Activated naive CD4-positive, alpha-beta T cell (primary cell): ENCODE data around the gene KCNA10.

Source experiments
- DNase-seq, 4 experiments: peaks; one replicate each; lab custom pipeline; 2025; lab: John Stamatoyannopoulos, UW

The KCNA10 gene

DNA sequence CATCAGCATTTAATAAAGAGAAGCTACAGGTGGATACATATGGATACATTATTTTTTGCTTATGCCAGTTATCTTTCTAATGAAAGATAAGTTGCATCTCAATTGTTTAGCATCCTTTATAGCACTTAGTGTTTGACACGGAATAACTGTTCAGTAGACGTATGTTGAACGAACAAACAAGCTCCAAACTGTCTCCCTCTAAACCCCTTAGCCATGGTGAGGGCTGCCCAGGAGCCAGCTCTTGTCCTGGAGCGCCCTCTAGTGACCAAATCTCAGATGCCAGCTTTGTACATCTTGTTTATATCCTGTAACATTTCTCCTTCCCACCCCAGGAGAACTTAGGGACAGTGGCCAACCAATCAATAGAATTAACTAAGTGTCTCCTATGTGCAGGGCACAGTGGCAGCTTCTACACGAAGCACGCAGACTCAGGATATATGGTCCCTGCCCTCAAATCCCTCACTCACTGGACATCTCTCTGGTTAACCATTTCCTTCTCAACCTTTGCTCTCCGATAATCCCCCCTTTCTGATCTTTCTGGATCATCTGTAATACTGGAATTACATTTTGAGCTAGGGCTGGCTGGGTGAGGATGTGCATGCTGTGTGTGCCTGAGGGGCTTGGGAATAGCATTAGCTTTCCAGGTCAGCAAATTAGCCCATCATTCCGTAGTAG lies 22.9 kb downstream of the KCNA10 start:
- peak; percentile 27 to 63 (median 56) for DNase-seq

DNA sequence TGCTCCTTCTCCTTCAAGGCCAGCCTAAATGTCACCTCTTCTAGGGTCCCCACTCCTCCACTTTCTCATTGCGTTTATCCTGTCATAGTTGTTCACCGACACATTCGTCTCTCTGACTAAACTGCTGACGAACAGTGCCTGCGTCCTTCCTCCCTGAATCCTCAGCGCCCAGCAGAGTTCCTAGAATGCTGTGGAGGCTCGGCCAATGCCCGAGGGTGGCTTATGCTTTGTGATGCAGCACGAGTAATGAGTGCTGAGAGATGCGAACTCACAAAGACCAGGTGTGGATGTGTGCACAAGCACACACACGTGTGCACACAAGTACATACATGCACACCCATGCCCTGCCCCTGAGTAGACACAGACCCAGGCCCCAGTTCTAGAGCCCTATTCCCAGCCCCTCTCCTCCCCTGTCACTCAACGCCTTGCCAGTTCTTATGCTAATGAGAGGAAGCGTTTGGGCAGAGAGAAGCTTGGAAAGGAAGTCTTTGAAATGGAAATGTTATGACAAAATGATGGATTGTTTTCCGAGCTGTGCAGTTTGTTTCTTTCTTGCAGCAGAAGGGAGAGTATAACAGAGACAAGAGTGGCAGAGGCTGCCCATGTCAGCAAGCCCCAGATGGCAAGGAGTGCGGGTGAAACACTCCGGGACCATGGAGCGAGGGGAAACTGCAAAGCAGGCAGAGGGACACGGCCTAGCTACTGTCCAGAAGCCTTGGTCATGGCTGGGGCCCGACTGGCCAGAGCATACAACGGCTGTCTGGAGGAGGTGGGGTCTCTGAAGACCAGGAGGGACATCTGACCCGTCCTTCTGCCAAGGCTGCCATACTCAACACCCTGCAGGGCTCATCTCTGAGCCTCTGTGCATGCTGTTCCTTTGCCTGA lies 24.2 kb downstream of the KCNA10 start:
- no peak for DNase-seq

DNA sequence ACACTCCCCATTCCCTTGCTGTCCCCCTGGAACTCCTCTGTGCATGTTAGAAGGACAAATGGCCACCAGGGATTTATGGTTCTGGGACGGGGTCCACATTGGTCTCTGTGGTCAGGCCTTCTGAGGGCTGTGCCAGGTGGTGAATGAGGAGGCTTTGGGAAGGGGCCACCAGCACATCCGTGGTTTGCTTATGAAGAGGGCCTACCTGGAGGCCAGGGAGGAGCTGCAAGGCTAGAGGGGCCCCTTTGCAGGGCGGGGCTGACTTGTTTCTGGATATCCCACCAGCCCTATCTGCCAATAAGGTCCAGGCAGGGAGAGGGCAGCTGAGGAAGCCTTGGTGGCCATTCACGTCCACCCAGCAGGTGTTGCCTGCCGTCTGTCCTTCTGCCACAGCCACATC lies 24.9 kb downstream of the KCNA10 start:
- DNase-seq = no peak

DNA sequence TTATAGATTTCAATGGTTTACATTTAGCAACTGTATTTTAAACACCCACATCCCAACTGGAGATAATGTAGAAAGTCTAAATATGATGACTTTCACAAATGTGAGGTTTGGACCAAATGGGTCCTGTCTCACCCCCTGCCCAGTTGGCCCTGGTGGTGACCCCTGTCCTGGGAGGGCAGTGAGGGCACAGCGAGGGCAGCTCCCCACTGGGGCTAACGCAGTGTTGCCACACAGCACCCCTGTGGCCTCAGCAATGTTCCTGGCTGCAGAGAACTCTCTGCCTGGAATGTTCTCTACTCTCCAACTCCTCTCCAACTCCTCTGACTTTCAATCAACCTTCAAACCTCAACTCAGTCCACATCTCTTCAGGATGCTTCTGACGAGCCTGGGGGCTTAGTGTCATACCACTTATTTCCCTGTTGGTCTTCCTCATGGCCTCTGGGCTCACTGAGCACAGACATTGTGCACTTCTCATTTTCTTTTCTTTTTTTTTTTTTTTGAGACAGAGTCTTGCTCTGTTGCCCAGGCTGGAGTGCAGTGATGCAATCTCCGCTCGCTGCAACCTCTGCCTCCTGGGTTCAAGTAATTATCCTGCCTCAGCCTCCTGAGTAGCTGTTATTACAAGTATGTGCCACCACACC lies 25.8 kb downstream of the KCNA10 start:
- no peak for DNase-seq

DNA sequence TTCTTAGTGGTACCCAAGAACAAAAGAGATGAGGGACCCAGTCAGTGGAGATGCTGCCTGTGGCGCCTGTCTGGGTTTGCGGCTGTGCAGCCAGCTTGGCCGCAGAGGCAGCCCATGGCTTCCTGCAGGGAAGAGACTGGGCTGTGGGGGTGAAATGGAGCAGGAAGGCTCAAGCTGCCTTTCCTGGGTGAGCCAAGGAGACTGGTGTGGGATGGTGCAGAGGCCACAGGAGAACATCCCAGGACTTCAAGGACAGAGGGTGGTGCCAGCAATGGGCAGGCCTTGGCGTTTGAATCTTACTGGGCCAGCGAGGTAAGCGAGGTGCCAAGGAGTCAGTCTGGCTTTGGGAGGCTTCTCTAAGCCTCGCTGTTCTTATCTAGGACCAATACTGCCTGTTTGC lies 26.4 kb downstream of the KCNA10 start:
- no peak for DNase-seq

DNA sequence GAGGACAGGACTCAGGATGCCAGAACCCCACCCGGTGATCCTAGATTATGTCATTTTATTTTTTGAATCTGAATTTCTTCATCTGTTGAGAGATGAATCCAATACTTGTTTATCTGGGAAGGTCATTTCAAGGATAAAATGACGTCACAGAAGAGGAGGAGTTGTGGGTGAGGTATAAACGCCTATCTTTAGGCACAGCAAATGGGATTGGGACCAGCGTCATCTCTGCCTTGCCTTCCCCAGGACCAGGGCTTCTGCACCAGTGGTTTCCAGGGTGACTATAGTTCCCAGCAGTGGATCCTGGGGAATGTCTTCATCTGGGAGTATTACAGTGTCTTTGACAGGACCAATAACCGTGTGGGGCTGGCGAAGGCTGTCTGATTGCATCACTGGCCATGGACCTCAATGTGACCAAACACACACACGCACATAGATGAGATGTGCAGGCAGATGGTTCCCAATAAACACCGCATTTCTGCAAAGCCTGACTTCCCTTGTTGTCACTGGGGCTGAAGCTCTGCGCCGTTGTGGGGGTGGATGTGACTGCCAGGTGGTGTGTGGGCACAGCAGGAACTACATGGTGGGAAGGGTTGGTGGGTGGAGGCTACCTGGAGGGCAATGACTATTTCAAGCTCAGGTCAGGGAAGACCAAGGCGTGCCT lies 28.1 kb downstream of the KCNA10 start:
- DNase-seq = no peak

DNA sequence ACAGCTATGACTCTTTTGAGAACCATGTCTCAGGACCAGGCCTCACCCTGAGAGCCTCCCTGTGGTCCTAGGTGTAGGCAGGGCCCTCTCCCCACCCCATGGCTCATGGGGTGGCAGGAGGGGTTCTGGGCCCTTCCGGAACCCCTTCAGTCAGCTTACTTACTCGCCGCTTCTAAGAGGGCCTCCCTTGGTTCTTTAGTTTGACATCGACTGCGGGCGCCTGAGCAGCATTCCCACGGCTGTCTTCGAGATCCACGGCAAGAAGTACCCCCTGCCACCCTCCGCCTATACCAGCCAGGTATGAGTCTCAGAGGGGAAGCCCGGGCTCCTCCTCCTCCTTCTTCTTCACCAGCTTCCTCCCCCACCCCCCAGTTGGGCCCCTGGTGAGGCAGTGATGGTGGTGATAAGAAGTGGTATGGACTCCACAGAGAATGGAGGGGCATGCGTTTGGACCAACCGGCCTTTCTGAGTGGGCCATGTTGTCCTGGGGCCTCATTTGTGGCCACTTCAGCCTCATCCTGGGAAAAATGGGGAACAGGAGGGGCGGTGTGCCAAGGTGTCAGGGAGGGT lies 28.9 kb downstream of the KCNA10 start:
- DNase-seq = no peak

DNA sequence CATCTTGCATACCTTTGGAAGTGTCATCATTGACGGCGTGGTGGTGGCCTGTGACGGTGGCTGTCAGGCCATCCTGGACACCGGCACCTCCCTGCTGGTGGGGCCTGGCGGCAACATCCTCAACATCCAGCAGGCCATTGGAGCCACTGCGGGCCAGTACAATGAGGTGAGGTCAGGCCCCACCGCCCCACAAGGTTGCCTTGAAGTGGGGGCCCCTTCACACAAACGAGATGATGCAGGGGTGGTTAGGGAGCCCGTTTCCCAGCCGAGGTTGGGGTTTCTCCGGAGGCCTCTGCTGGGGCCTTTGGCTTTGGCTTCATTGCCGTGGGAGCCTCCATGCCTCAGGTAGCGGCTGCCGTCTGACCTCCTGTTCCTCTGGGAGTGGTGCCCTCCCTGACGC lies 29.6 kb downstream of the KCNA10 start:
- no peak for DNase-seq

DNA sequence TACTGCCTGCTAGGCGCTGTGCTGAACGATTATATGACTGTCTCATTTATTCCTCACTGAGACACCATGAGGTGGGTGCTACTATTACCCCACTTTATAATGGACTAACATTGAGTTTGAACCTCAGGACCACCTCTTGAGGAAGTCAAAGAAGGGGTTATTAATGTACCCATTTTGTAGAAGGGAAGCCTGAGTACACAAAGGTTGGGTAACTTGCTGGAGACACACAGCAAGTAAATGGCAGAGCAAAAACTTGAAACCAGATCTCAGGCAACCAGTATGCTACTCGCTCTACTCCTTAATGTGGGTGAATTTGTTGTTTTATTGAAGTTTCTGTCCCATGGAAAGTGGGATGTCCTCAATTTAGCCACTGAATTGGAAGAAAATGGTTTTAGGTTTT lies 30.1 kb downstream of the KCNA10 start:
- no peak for DNase-seq

DNA sequence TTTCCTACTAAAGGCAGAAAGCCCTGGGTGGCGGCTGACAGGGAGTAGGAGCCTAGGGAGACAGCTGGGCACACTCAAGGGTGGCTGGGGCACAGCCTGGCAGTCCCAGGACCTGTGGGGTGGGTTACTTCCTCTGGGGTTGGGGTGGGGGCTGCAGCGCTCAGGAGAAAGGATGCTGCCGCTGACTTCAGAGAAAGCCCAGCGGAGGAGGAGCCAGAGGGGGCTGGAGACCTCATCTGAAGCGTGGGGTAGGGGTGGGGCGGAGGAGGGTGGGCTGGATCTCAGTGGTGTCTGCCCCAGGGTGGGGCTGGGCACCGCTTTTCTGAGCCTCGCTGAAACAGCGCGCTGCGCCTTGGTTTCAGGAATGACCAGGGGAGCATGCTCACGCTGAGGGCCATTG lies 30.8 kb downstream of the KCNA10 start:
- DNase-seq = no peak

DNA sequence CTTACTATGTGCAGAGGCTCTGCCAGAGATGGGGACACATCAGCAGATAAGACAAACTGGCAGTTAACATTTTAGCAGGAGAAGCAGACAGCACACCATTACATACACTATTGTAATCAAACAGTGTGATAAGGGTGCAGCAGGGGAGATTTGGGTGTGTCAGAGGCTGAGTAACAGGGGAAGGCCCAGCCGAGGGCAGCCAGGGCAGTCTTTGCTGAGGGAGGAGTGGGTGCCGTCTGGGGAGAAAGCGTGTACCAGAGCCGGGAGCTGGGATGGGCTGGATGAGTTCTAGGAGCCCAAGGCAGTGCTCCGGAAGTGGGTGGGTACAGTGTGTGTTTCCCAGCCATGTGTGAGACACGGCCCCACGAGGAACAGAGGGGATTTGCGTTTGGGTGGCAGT lies 31.2 kb downstream of the KCNA10 start:
- no peak for DNase-seq

DNA sequence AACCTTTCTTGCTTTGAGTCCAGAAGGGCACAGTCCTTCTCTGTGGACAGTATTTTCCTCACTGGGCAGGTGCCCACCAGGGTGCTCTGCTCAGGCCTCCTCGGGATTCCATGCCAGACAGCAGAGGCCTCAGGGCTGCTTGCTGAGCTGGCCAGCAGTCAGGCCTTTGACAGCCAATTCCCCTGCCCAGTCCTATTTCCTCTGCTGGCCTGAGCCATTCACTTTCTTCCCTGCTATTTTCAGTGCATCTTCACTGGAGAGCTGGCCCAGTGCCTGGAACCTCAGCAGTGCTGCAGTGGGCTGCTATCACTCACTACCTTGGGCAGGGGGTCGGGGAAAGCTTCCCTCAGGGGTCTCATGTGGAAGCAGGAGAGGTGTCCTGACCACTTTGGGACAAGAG lies 33.2 kb downstream of the KCNA10 start:
- DNase-seq = no peak

DNA sequence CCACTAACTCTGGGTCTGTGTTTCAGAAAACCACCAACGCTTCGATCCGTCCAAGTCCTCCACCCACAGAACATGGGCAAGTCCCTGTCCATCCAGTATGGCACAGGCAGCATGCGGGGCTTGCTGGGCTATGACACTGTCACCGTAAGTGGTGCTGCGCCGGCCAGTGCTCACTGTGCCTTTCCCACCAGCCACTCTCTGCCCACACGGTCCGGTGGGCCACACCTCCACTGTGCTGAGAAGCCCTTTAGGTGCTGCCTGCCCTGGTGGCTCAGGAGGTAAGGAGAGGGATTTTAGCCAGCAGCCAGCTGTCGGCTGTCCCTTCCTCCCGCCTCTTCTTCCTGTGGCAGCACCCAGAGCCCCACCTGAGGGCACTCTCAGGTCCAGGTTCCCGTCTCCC lies 34.2 kb downstream of the KCNA10 start:
- no peak for DNase-seq

DNA sequence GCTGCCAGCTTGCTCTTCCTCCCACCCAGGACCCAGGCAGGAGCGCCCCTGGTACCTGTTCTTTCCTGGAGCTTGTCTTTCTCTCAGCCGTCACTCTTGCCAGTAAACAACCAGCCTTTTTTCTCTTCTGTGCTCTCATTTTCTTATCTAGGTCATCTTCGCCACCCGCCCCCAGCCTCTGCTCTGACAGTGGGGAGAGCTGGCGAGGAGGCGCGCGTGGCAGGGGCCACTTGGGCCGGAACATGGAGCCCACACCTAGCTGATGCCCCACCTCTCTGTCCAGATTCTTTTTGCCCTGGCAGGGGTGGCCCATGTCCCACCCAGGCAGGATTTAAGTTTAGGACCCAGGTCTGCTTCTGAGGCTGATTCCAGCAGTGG lies 35.7 kb downstream of the KCNA10 start:
- DNase-seq = no peak

DNA sequence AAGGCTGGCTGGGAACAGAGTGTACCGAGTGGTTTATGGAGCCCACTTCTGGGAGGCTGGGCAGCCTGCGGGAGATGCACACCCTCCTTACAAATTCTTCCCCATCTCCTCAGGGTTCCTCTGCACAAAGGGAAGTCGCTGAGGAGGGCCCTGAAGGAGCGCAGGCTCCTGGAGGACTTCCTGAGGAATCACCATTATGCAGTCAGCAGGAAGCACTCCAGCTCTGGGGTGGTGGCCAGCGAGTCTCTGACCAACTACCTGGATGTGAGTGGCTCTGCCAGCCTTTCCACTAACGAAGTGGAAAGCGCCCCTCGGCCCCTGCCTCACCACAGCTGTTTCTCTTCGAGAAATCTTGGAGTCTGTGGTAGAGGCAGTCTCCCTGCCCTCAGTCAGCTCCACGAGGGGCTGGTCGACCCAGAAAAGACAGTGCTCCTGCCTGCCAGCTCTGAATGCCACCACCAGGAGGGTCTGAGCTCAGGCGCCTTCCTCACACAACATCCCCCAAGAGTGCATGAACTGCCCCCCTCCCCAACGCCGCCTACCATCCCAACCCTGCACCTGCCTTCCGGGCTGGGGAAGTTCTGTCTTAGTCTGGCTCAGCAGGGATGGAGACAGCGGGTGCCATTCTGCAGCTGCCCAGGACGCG lies 36.2 kb downstream of the KCNA10 start:
- DNase-seq = no peak

DNA sequence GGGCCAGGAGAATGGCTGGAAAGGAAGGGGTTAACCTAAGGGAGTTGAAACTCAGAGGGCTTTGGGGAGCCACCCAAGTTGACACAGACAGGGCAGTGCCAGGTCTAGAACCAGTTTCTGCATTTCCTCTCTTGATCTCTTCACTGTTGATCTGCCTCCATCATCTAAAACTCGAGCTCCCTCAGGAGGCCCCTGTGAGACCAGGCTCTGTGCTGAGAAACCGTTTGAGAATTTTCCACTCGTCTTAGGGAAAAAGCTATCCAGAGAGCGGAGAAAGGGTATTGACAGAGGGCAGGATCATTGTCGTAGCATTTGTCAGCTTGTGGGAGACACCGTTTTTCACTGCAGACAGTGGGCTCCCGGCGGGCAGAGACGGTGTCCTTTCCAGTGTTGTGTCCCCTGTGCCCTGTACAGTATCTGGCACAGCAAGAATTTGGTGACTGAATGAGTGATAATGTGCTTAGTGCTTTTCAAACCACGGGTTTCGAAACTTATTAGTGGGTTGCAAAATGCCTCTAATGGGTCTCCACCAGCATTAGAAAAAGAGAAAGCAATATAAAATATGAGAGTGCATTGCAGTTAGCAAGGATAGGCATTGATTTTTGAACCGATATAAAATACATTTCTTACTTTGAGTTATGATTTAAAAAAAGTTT lies 36.9 kb downstream of the KCNA10 start:
- no peak for DNase-seq

DNA sequence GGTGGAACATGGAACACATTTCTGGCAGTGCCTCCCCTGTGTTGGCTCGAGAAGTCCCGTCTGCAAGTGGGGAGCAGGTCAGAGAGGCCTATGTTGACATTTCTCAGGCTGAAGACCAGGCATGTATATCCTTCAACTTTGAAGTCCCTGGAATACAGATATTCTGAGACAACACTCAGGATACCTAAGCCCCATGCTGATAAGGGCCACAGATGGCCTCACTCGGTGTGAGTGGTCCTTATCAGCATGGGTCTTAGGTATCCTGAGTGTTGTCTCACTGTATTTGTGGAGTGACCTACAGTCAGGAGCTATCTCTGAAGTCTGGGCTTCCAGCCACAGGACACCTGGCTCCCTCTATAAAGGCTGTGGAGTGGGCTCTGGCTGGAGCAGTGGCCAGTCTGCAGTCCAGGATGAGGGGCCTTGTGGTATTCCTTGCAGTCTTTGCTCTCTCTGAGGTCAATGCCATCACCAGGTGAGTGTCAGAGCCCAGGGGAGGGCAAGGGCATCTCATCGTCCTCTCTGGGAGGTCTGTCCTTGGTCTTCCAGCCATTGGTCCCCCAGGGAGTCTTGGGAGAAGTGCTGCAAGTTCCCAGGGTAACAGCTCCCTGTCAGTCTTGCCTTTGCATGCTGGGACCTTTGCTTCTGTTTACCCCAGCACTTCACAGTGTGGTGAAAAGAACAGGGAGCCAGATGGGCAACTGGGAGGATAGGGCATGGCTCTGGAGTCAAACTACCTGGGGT lies 38.4 kb downstream of the KCNA10 start:
- no peak for DNase-seq

DNA sequence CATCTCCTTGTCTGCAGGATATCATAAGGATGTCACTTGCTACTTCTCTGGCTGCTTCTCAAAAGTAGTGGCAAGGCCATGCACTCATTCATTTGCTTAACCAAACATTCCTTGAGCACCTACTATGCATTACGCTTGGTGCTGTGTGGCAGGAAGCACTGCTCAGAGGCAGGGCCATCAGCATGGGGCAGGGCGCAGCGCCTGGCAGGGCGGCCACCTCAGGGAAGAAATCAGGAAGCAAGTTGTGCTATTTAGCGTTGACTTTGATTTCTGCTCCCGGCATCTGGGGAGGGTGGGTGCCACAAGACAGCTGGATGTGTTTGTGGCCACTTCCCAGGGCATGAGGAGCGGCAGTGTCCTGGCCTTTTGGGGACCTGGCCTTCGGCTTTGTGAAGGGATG lies 40.1 kb downstream of the KCNA10 start:
- DNase-seq = no peak

DNA sequence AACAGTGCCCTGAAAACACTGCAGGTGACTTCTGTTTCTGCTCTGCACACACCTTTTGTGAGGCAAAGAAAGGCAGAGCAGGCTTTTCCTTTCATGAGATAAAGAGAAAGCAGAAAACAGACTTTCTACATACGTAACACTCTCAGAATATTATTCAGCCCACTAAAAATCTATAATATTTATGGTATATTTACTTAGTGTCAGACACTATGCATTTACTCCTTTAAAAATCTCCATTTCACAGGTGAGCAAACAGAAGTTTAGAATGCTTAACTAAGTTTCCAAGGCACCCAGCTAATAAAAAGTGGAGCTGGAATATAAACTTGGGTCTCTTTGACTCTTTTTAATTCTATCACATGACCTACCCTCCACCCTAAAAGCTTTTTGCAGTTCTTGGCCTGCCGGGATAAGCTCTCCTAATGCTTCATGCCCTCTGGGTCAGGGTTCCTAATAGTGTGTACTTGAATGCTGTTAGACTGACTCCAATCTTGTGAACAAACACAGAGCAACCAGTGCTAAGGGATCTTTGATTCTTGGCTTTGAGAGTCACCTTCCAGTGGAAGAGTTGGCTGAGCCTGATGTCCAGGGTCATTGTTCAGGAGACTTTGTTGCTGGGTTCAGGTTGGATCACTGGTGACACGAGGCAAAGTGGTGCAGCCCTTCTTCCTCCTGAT lies 40.9 kb downstream of the KCNA10 start:
- no peak for DNase-seq

DNA sequence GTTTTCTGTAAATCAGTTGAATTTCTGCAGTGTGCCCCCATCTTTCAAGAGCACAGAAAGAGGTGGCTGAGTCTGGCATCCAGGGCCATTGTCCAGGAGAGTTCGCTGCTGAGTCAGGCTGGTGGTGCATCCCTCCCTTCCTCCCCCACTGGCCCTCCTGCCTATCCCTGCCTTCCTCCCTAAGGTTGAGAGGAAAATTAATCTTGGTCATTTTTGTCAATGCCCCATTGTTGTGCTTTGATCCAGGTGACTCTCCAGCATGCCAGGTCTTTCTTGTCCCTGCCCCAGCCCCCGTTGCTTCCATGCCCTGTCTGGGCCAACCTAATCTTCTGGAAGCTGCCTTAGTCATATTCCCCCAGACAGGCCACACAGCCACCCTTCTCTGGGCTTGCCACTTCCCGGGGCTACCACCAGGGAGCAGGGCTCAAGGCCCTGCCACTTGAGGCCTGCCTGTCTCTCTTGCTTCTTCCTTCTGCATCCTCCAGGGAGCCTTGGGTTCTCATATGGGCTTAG lies 41.5 kb downstream of the KCNA10 start:
- no peak for DNase-seq
